SU-DHL-6 (cell line): ENCODE measurements around the gene CDR2L.

Experiments
- CTCF ChIP-seq: fragments of 200-600 bp; sonication (generic); IDR thresholded peaks from one replicate; pipeline ENCODE4 v1.5.1; 2017; ENCODE audit warnings: antibody characterized with exemption, mild to moderate bottlenecking, low read length, moderate library complexity; ENCODE audit not compliant: insufficient read depth, poor library complexity, severe bottlenecking
- EZH2phosphoT487 ChIP-seq: fragments of 200-600 bp; sonication (generic), shearing (Covaris generic); conservative IDR thresholded peaks from 2 replicates; pipeline ENCODE4 v1.6.1; 2018; ENCODE audit warnings: mild to moderate bottlenecking, antibody characterized with exemption, low read length, moderate library complexity, mixed read lengths

GRCh38 chr17:74956093-74956492, 31.3 kb upstream of the CDR2L start:
- no peak for TF ChIP-seq CTCF
- no peak for TF ChIP-seq EZH2phosphoT487
